Measurements from ENCODE around the gene TMEM259.

Gene TMEM259

GRCh38 chr19:1017906-1018305 lies 3.0 kb downstream of the TMEM259 start:
- Histone ChIP-seq H3K27ac (ENCODE audit: low read length) (no peak overlapping the region), H3K4me1 (ENCODE audit: control insufficient read depth, low read depth, low read length) (peaks cover 6% of the 10 kb centered on the region), H3K36me3 (ENCODE audit: control insufficient read depth, low read depth, low read length) (peaks cover 9% of the 10 kb centered on the region), H3K9me3 (ENCODE audit: control insufficient read depth, low read depth, low read length) (no peaks in the 10 kb centered on the region), H3K4me3 (ENCODE audit: low read length) (no peak overlapping the region), H3K27me3 (ENCODE audit: control insufficient read depth, insufficient read depth, low read length) (no peaks in the 10 kb centered on the region), H3K9ac (ENCODE audit: low read length) (no peak overlapping the region)

GRCh38 chr19:1017115-1017905 lies 3.6 kb downstream of the TMEM259 start:
- Histone ChIP-seq H3K4me1 (ENCODE audit: control insufficient read depth, low read depth, low read length) (peaks cover 6% of the 10 kb centered on the region), H3K27me3 (ENCODE audit: control insufficient read depth, insufficient read depth, low read length) (no peaks in the 10 kb centered on the region), H3K36me3 (ENCODE audit: control insufficient read depth, low read depth, low read length) (peaks cover 9% of the 10 kb centered on the region), H3K9ac (ENCODE audit: low read length) (no peak overlapping the region), H3K4me3 (ENCODE audit: low read length) (no peak overlapping the region), H3K27ac (ENCODE audit: low read length) (no peak overlapping the region), H3K9me3 (ENCODE audit: control insufficient read depth, low read depth, low read length) (no peaks in the 10 kb centered on the region)

GRCh38 chr19:1016647-1017114 lies 4.2 kb downstream of the TMEM259 start:
- Histone ChIP-seq H3K4me1 (ENCODE audit: control insufficient read depth, low read depth, low read length) (peaks cover 6% of the 10 kb centered on the region), H3K4me3 (ENCODE audit: low read length) (no peak overlapping the region), H3K36me3 (ENCODE audit: control insufficient read depth, low read depth, low read length) (peaks cover 9% of the 10 kb centered on the region), H3K27me3 (ENCODE audit: control insufficient read depth, insufficient read depth, low read length) (no peaks in the 10 kb centered on the region), H3K27ac (ENCODE audit: low read length) (no peak overlapping the region), H3K9ac (ENCODE audit: low read length) (no peak overlapping the region), H3K9me3 (ENCODE audit: control insufficient read depth, low read depth, low read length) (no peaks in the 10 kb centered on the region)

GRCh38 chr19:1015782-1016646 lies 4.9 kb downstream of the TMEM259 start:
- no peaks in the 10 kb centered on the region for H3K27me3 ChIP-seq (ENCODE audit: control insufficient read depth, insufficient read depth, low read length)
- no peak overlapping the region for H3K9ac ChIP-seq (ENCODE audit: low read length)
- H3K4me3 ChIP-seq (ENCODE audit: low read length): no peak overlapping the region
- peaks cover 9% of the 10 kb centered on the region for H3K36me3 ChIP-seq (ENCODE audit: control insufficient read depth, low read depth, low read length)
- H3K27ac ChIP-seq (ENCODE audit: low read length): no peak overlapping the region
- peaks cover 6% of the 10 kb centered on the region for H3K4me1 ChIP-seq (ENCODE audit: control insufficient read depth, low read depth, low read length)
- no peaks in the 10 kb centered on the region for H3K9me3 ChIP-seq (ENCODE audit: control insufficient read depth, low read depth, low read length)

- Histone ChIP-seq H3K27me3 (ENCODE audit: control insufficient read depth, insufficient read depth, low read length) (no peaks in the 10 kb centered on the region), H3K36me3 (ENCODE audit: control insufficient read depth, low read depth, low read length) (peaks cover 9% of the 10 kb centered on the region), H3K9ac (ENCODE audit: low read length) (no peak overlapping the region), H3K4me1 (ENCODE audit: control insufficient read depth, low read depth, low read length) (peaks cover 6% of the 10 kb centered on the region), H3K9me3 (ENCODE audit: control insufficient read depth, low read depth, low read length) (no peaks in the 10 kb centered on the region), H3K4me3 (ENCODE audit: low read length) (no peak overlapping the region), H3K27ac (ENCODE audit: low read length) (no peak overlapping the region)
These were observed 5.7 kb downstream of the TMEM259 start for GRCh38 chr19:1015061-1015781.

GRCh38 chr19:1014161-1015060 lies 6.5 kb downstream of the TMEM259 start:
- H3K4me1 ChIP-seq (ENCODE audit: control insufficient read depth, low read depth, low read length): peaks cover 6% of the 10 kb centered on the region
- no peaks in the 10 kb centered on the region for H3K27me3 ChIP-seq (ENCODE audit: control insufficient read depth, insufficient read depth, low read length)
- no peak overlapping the region for H3K27ac ChIP-seq (ENCODE audit: low read length)
- H3K36me3 ChIP-seq (ENCODE audit: control insufficient read depth, low read depth, low read length): peaks cover 12% of the 10 kb centered on the region
- no peak overlapping the region for H3K9ac ChIP-seq (ENCODE audit: low read length)
- H3K9me3 ChIP-seq (ENCODE audit: control insufficient read depth, low read depth, low read length): no peaks in the 10 kb centered on the region
- H3K4me3 ChIP-seq (ENCODE audit: low read length): no peak overlapping the region

- Histone ChIP-seq H3K4me3 (ENCODE audit: low read length) (no peak overlapping the region), H3K9me3 (ENCODE audit: control insufficient read depth, low read depth, low read length) (no peaks in the 10 kb centered on the region), H3K9ac (ENCODE audit: low read length) (no peak overlapping the region), H3K27me3 (ENCODE audit: control insufficient read depth, insufficient read depth, low read length) (no peaks in the 10 kb centered on the region), H3K27ac (ENCODE audit: low read length) (no peak overlapping the region), H3K4me1 (ENCODE audit: control insufficient read depth, low read depth, low read length) (peaks cover 6% of the 10 kb centered on the region), H3K36me3 (ENCODE audit: control insufficient read depth, low read depth, low read length) (peaks cover 12% of the 10 kb centered on the region)
These were observed 7.7 kb downstream of the TMEM259 start for GRCh38 chr19:1013218-1013617.

- Histone ChIP-seq H3K4me1 (ENCODE audit: control insufficient read depth, low read depth, low read length) (peaks cover 6% of the 10 kb centered on the region), H3K27me3 (ENCODE audit: control insufficient read depth, insufficient read depth, low read length) (no peaks in the 10 kb centered on the region), H3K9me3 (ENCODE audit: control insufficient read depth, low read depth, low read length) (no peaks in the 10 kb centered on the region), H3K36me3 (ENCODE audit: control insufficient read depth, low read depth, low read length) (peaks cover 12% of the 10 kb centered on the region), H3K9ac (ENCODE audit: low read length) (no peak overlapping the region), H3K4me3 (ENCODE audit: low read length) (no peak overlapping the region), H3K27ac (ENCODE audit: low read length) (no peak overlapping the region)
These were observed 8.6 kb downstream of the TMEM259 start for GRCh38 chr19:1012334-1012733.

- H3K9ac ChIP-seq (ENCODE audit: low read length): no peak overlapping the region
- H3K36me3 ChIP-seq (ENCODE audit: control insufficient read depth, low read depth, low read length): peaks cover 12% of the 10 kb centered on the region
- no peaks in the 10 kb centered on the region for H3K27me3 ChIP-seq (ENCODE audit: control insufficient read depth, insufficient read depth, low read length)
- H3K9me3 ChIP-seq (ENCODE audit: control insufficient read depth, low read depth, low read length): no peaks in the 10 kb centered on the region
- H3K27ac ChIP-seq (ENCODE audit: low read length): no peak overlapping the region
- H3K4me1 ChIP-seq (ENCODE audit: control insufficient read depth, low read depth, low read length): peaks cover 6% of the 10 kb centered on the region
- no peak overlapping the region for H3K4me3 ChIP-seq (ENCODE audit: low read length)
These were observed 9.0 kb downstream of the TMEM259 start for GRCh38 chr19:1011831-1012333.

GRCh38 chr19:1010586-1011510 lies 10.1 kb downstream of the TMEM259 start:
- Histone ChIP-seq H3K9me3 (ENCODE audit: control insufficient read depth, low read depth, low read length) (no peaks in the 10 kb centered on the region), H3K9ac (ENCODE audit: low read length) (no peak overlapping the region), H3K4me3 (ENCODE audit: low read length) (no peak overlapping the region), H3K27me3 (ENCODE audit: control insufficient read depth, insufficient read depth, low read length) (no peaks in the 10 kb centered on the region), H3K27ac (ENCODE audit: low read length) (no peak overlapping the region), H3K4me1 (ENCODE audit: control insufficient read depth, low read depth, low read length) (no peaks in the 10 kb centered on the region), H3K36me3 (ENCODE audit: control insufficient read depth, low read depth, low read length) (peaks cover 12% of the 10 kb centered on the region)
